Activated CD4-positive, alpha-beta T cell treated with anti-CD3 and anti-CD28 coated beads, Interleukin-2, amount 10 ng/mL, durations not matched to agents 24 days and 14 days (primary cell): ENCODE measurements around the gene HOXD8. TPM values are rescaled to one million over a fixed set of nuclear protein-coding genes. Genes with fewer than 3 reads are reported as not detected.
A peak's percentile ranks its signal among the peaks of the same experiment; 100 is the strongest.

ENCODE experiments used
- DNase-seq: peaks from one replicate; pipeline ENCODE4 v3.0.0; 2022
- H3K27ac Mint-ChIP-seq: one replicate; pipeline ENCODE4 v1.8.0; 2022; ENCODE audit warnings: mild to moderate bottlenecking, mixed read lengths
- H3K27me3 Mint-ChIP-seq: one replicate; pipeline ENCODE4 v1.8.0; 2022; ENCODE audit warnings: mixed read lengths
- H3K36me3 Mint-ChIP-seq: one replicate; pipeline ENCODE4 v1.8.0; 2022; ENCODE audit warnings: low read depth, mild to moderate bottlenecking, mixed read lengths
- H3K4me1 Mint-ChIP-seq: one replicate; pipeline ENCODE4 v1.8.0; 2021; ENCODE audit warnings: mixed read lengths
- H3K4me3 Mint-ChIP-seq: one replicate; pipeline ENCODE4 v1.8.0; 2022; ENCODE audit warnings: mild to moderate bottlenecking, moderate library complexity, mixed read lengths
- H3K9me3 Mint-ChIP-seq: one replicate; pipeline ENCODE4 v1.8.0; 2021; ENCODE audit warnings: mixed read lengths
- intact Hi-C: fragments of 100-400 bp; cut with micrococcal nuclease; formaldehyde crosslinking; loops from one replicate; pipeline ENCODE4 v1.15.1; 2023
- total RNA-seq: library from RNA; stranded (reverse); gene quantifications from 2 replicates; pipeline ENCODE4 v1.2.3, GENCODE V29; 2022

Gene HOXD8
- total RNA-seq, 1 donor from 2014 or later: not detected

- peaks cover 12% of the 10 kb centered on the region for H3K9me3 Mint-ChIP-seq
- intact Hi-C loops: loop anchor here (2.0 kb wide), 1 partner anchor 48 kb away; no protein-coding TSS in a partner anchor
- DNase-seq: peak; percentile 53
- no peak overlapping the region for H3K4me3 Mint-ChIP-seq
- peaks cover 2% of the 10 kb centered on the region for H3K4me1 Mint-ChIP-seq
- H3K27me3 Mint-ChIP-seq: peaks cover 85% of the 10 kb centered on the region
- H3K36me3 Mint-ChIP-seq: peaks cover 3% of the 10 kb centered on the region
- peak overlapping the region; percentile 58 for H3K27ac Mint-ChIP-seq
Measured at GRCh38 chr2:176158855-176159662, 29.6 kb downstream of the HOXD8 start.

- no peak overlapping the region for H3K4me3 Mint-ChIP-seq
- peaks cover 5% of the 10 kb centered on the region for H3K36me3 Mint-ChIP-seq
- intact Hi-C loops: loop anchor here (2.0 to 5.0 kb wide), 4 partner anchors 32 to 1827 kb away; partner anchors contain the start of genes HOXD8 and SP9
- DNase-seq: peak; percentile 54
- peaks cover 16% of the 10 kb centered on the region for H3K9me3 Mint-ChIP-seq
- H3K4me1 Mint-ChIP-seq: peaks cover 2% of the 10 kb centered on the region
- H3K27ac Mint-ChIP-seq: no peak overlapping the region
- H3K27me3 Mint-ChIP-seq: peaks cover 85% of the 10 kb centered on the region
Measured at GRCh38 chr2:176159663-176160250, 30.3 kb downstream of the HOXD8 start.

- peaks cover 5% of the 10 kb centered on the region for H3K36me3 Mint-ChIP-seq
- H3K27ac Mint-ChIP-seq: no peak overlapping the region
- H3K4me1 Mint-ChIP-seq: peaks cover 2% of the 10 kb centered on the region
- DNase-seq: no peak
- intact Hi-C loops: loop anchor here (2.0 to 5.0 kb wide), 3 partner anchors 33 to 1828 kb away; partner anchors contain the start of genes HOXD8 and SP9
- H3K9me3 Mint-ChIP-seq: peaks cover 16% of the 10 kb centered on the region
- H3K4me3 Mint-ChIP-seq: no peak overlapping the region
- peaks cover 83% of the 10 kb centered on the region for H3K27me3 Mint-ChIP-seq
Measured at GRCh38 chr2:176160251-176160985, 30.9 kb downstream of the HOXD8 start.

GRCh38 chr2:176160986-176161824, 31.7 kb downstream of the HOXD8 start:
- Mint-ChIP-seq H3K27ac (no peak overlapping the region), H3K27me3 (peaks cover 84% of the 10 kb centered on the region), H3K36me3 (peaks cover 5% of the 10 kb centered on the region), H3K9me3 (peaks cover 16% of the 10 kb centered on the region), H3K4me1 (peaks cover 2% of the 10 kb centered on the region), H3K4me3 (no peak overlapping the region)
- peak; percentile 54 for DNase-seq
- intact Hi-C loops: loop anchor here (2.0 to 5.0 kb wide), 3 partner anchors 34 to 1829 kb away; partner anchors contain the start of genes HOXD8 and SP9

GRCh38 chr2:176161825-176162626, 32.5 kb downstream of the HOXD8 start:
- peaks cover 5% of the 10 kb centered on the region for H3K36me3 Mint-ChIP-seq
- peaks cover 16% of the 10 kb centered on the region for H3K9me3 Mint-ChIP-seq
- intact Hi-C loops: loop anchor here (2.0 to 5.0 kb wide), 3 partner anchors 35 to 1830 kb away; partner anchors contain the start of genes HOXD8 and SP9

GRCh38 chr2:176162911-176163671, 33.6 kb downstream of the HOXD8 start:
- no peaks in the 10 kb centered on the region for H3K4me1 Mint-ChIP-seq
- H3K27ac Mint-ChIP-seq: peak overlapping the region; percentile 44
- peaks cover 12% of the 10 kb centered on the region for H3K9me3 Mint-ChIP-seq
- no peak overlapping the region for H3K4me3 Mint-ChIP-seq
- H3K36me3 Mint-ChIP-seq: peaks cover 5% of the 10 kb centered on the region
- intact Hi-C loops: loop anchor here (5.0 kb wide), 2 partner anchors 36 to 1831 kb away; partner anchors contain the start of genes HOXD8 and SP9
- DNase-seq: no peak
- H3K27me3 Mint-ChIP-seq: peaks cover 87% of the 10 kb centered on the region

More at GRCh38 chr2:176161825-176162626, 32.5 kb downstream of the HOXD8 start:
- peaks cover 2% of the 10 kb centered on the region for H3K4me1 Mint-ChIP-seq
- H3K27me3 Mint-ChIP-seq: peaks cover 86% of the 10 kb centered on the region
- DNase-seq: peak; percentile 45
- no peak overlapping the region for H3K27ac Mint-ChIP-seq
- H3K4me3 Mint-ChIP-seq: no peak overlapping the region

- H3K36me3 Mint-ChIP-seq: peaks cover 5% of the 10 kb centered on the region
- intact Hi-C loops: loop anchor here (5.0 kb wide), 2 partner anchors 36 to 1831 kb away; partner anchors contain the start of genes HOXD8 and SP9
- peak overlapping the region; percentile 44 for H3K27ac Mint-ChIP-seq
Measured at GRCh38 chr2:176163672-176164056, 34.2 kb downstream of the HOXD8 start.

GRCh38 chr2:176164201-176164600, 34.7 kb downstream of the HOXD8 start:
- no peak overlapping the region for H3K4me3 Mint-ChIP-seq
- H3K27ac Mint-ChIP-seq: peak overlapping the region; percentile 44
- intact Hi-C loops: loop anchor here (5.0 kb wide), 2 partner anchors 37 to 1832 kb away; partner anchors contain the start of genes HOXD8 and SP9
- no peaks in the 10 kb centered on the region for H3K4me1 Mint-ChIP-seq
- H3K9me3 Mint-ChIP-seq: peaks cover 12% of the 10 kb centered on the region
- DNase-seq: no peak
- peaks cover 5% of the 10 kb centered on the region for H3K36me3 Mint-ChIP-seq
- peaks cover 80% of the 10 kb centered on the region for H3K27me3 Mint-ChIP-seq

More at GRCh38 chr2:176163672-176164056, 34.2 kb downstream of the HOXD8 start:
- Mint-ChIP-seq H3K27me3 (peaks cover 83% of the 10 kb centered on the region), H3K4me1 (no peaks in the 10 kb centered on the region), H3K4me3 (no peak overlapping the region), H3K9me3 (peaks cover 12% of the 10 kb centered on the region)
- DNase-seq: no peak

GRCh38 chr2:176164611-176165369, 35.3 kb downstream of the HOXD8 start:
- Mint-ChIP-seq H3K4me3 (no peak overlapping the region), H3K36me3 (peaks cover 5% of the 10 kb centered on the region), H3K4me1 (no peaks in the 10 kb centered on the region), H3K27me3 (peaks cover 81% of the 10 kb centered on the region), H3K9me3 (peaks cover 12% of the 10 kb centered on the region), H3K27ac (peak overlapping the region; percentile 13)
- peak; percentile 55 for DNase-seq
- intact Hi-C loops: loop anchor here (5.0 kb wide), 2 partner anchors 37 to 1832 kb away; partner anchors contain the start of genes HOXD8 and SP9

GRCh38 chr2:176165370-176166050, 36.0 kb downstream of the HOXD8 start:
- no peak overlapping the region for H3K4me3 Mint-ChIP-seq
- peaks cover 5% of the 10 kb centered on the region for H3K36me3 Mint-ChIP-seq
- intact Hi-C loops: no loop called here
- H3K9me3 Mint-ChIP-seq: peaks cover 12% of the 10 kb centered on the region
- H3K27me3 Mint-ChIP-seq: peaks cover 81% of the 10 kb centered on the region
- DNase-seq: no peak
- peak overlapping the region; percentile 13 for H3K27ac Mint-ChIP-seq
- no peaks in the 10 kb centered on the region for H3K4me1 Mint-ChIP-seq
